HCT116 (cell line): Measurements from ENCODE around the gene GLT6D1. TPM values are rescaled to one million over a fixed set of nuclear protein-coding genes. Genes with fewer than 3 reads are reported as not detected.

Experiments
- CTCF ChIP-seq, 3 experiments: fragments of 200-600 bp in 1 of 3; sonication (generic) in 1 of 3; IDR thresholded peaks in 2 of 3; conservative IDR thresholded peaks in 1 of 3; 2 replicates each; pipeline ENCODE4 v1.5.1; 2012 to 2017; ENCODE audit warnings: low read depth in 2 of 3, low read length in 2 of 3, antibody characterized with exemption in 1 of 3, borderline replicate concordance in 1 of 3, control low read depth in 1 of 3, mild to moderate bottlenecking in 1 of 3, mixed read lengths in 1 of 3, mixed run types in 1 of 3, moderate library complexity in 1 of 3; ENCODE audit not compliant: insufficient read depth in 1 of 3
- EGR1 ChIP-seq: IDR thresholded peaks from 2 replicates; pipeline ENCODE4 v1.6.1; 2012; ENCODE audit warnings: low read depth
- EZH2phosphoT487 ChIP-seq: fragments of 200-600 bp; IDR thresholded peaks from 2 replicates; pipeline ENCODE4 v1.6.1; 2018; ENCODE audit warnings: antibody characterized with exemption, borderline replicate concordance
- JUND ChIP-seq: IDR thresholded peaks from 2 replicates; pipeline ENCODE4 v1.6.1; 2012
- MAX ChIP-seq: IDR thresholded peaks from 2 replicates; pipeline ENCODE4 v1.6.1; 2012
- POLR2A ChIP-seq: IDR thresholded peaks from 2 replicates; pipeline ENCODE4 v1.7.0; 2011; ENCODE audit warnings: borderline replicate concordance; ENCODE audit not compliant: insufficient read depth, insufficient read length; ENCODE audit errors: extremely low read depth
- POLR2AphosphoS5 ChIP-seq: IDR thresholded peaks from 2 replicates; pipeline ENCODE4 v1.6.1; 2011; ENCODE audit warnings: mild to moderate bottlenecking, low read depth, low read length, moderate library complexity
- SRF ChIP-seq: IDR thresholded peaks from 2 replicates; pipeline ENCODE4 v1.6.1; 2012; ENCODE audit warnings: low read depth
- ZBTB33 ChIP-seq: IDR thresholded peaks from 2 replicates; pipeline ENCODE4 v1.6.1; 2011; ENCODE audit warnings: mild to moderate bottlenecking, low read length, moderate library complexity; ENCODE audit not compliant: insufficient replicate concordance; ENCODE audit errors: extremely low read depth
- ZFX ChIP-seq: fragments of 450-650 bp; IDR thresholded peaks from 2 replicates; pipeline ENCODE4 v1.6.1; 2017
- total RNA-seq: library from RNA; stranded (reverse); gene quantifications from one replicate; pipeline ENCODE4 v1.2.1, GENCODE V29; 2021; ENCODE audit not compliant: unreplicated experiment

Gene GLT6D1
- total RNA-seq, 1 experiment from 2014 or later = not detected

GRCh38 chr9:135610290-135611141, 28.8 kb downstream of the GLT6D1 start (continued):
- TF ChIP-seq ZBTB33 = no peak
- no peak for TF ChIP-seq CTCF (IDR thresholded peaks at IDR 0.05 in 2 of 3, conservative IDR thresholded peaks at IDR 0.05 in 1 of 3; ENCODE audit: borderline replicate concordance in 1 of 3, insufficient read depth in 1 of 3, low read depth in 2 of 3, low read length in 2 of 3)
- TF ChIP-seq EGR1 = no peak
- TF ChIP-seq SRF = no peak
- TF ChIP-seq JUND = no peak
- TF ChIP-seq EZH2phosphoT487 = no peak
- no peak for TF ChIP-seq POLR2A
- no peak for TF ChIP-seq MAX
- TF ChIP-seq POLR2AphosphoS5 = no peak
- no peak for TF ChIP-seq ZFX
